CMK (cell line): Measurements from ENCODE around the gene REC114.
"Not testable (repeated sequence)": the region's sequence is repeated elsewhere in the genome, so short reads cannot be mapped to it uniquely, and the experiment has no call there.

ENCODE experiments used
- DNase-seq: peaks from one replicate; pipeline ENCODE4 v3.0.0-alpha.2; 2010; ENCODE audit warnings: low read depth

REC114 gene

DNA sequence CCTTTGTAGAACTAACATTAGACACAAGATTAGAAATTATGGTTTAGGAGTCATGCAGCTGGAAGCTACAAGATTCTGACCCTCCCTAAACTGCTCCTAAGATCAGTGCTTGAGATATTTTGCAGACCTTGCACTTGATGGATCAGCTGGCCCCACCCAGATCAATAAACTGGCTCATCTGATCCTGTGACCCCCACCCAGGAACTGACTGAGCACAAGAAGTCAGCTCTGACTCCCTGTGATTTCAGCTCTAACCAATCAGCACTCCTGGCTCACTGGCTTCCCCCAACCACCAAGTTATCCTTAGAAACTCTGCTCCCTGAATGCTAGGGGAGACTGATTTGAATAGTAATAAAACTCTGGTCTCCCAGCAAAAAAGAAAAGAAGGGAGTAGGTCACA lies 134.6 kb downstream of the REC114 start:
- DNase-seq = not testable (repeated sequence)

DNA sequence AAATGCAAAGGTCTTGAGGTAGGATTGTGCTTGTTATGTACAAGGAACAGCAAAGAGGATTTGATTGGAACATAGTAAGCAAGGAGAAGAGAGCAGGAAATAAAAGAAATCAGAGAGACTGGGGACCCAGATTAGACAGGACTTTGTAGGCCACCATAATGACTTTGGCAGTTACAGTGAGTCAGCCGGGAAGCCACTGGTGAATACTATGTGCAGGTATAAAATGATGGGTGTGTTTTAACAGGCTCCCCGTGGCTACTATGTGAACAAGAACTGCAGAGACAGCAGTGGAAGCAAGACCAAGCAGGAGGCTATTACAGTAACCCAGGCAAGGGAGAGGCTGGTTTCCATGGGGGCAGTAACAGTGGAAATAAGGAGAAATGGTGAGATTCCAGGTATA lies 135.1 kb downstream of the REC114 start:
- DNase-seq = no peak

DNA sequence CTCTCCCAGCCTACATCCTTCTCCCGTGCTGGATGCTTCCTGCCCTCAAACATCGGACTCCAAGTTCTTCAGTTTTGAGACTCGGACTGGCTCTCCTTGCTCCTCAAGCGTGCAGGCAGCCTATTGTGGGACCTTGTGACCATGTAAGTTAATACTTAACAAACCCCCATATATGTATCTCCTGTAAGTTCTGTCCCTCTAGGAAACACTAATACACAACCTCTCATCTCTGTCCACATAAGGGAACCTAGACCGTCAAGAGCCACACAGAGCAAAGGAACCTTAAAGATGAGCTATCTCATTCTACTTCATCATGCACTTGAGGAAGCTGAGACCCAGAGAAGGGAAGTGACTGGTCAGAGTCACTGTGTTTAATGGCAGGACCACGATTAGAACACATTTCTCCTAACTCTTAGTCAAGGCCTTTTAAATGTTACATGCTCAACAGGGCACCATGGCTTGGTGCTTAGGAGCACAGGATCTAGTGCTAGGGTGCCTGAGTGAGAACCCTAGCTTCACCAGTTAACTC lies 140.0 kb downstream of the REC114 start:
- DNase-seq = no peak

DNA sequence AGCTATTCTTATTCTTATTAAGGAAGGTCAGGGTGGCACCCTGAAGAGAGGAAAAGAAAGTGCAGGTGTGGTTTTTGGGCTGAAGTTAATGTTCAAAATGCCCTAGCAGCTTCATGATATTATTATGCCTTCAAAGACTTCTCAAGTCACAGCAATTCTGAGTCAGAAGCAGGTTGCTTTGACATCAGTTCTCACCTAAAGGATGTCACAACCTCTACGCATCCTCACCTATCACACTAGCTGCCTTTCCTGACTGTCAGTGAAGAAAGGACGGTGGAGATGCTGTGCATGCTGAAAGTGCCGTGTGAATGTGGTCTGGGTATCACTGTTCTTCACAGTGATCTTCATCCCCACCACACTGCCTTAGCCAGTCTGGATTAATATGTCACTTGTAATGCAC lies 140.6 kb downstream of the REC114 start:
- no peak for DNase-seq

DNA sequence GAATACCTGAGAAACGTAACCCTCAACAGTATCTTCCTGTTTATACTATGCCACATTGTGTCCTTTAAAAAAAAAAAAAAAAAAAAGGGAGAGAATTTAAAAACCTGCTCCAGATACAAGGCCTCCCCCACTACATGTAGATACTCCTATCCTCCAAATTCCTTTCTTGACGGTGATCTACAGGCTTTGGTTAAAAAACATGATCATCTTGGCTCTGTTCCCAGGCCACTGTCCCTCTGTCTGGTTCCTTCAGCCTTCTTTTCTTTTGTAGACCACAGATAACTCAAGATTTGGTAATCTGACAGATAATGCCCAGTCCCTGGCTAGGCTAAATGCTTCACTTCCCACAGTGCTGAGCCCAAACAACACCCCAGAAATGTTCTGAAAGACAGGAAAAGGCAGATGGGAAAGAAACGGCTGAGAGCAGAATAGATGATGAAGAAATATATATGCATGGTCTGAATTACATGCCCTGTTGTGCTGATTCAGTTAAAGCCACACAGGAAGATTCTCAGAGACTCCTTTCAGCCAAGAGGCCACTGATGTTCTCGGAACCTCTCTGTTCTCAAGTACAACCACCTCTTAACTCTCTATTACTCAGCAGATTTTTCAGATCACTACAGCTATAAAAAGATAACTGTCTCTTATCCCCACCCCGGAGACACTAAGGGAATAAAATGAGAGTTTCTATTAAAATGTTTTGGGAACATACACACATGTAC lies 141.9 kb downstream of the REC114 start:
- DNase-seq = no peak

DNA sequence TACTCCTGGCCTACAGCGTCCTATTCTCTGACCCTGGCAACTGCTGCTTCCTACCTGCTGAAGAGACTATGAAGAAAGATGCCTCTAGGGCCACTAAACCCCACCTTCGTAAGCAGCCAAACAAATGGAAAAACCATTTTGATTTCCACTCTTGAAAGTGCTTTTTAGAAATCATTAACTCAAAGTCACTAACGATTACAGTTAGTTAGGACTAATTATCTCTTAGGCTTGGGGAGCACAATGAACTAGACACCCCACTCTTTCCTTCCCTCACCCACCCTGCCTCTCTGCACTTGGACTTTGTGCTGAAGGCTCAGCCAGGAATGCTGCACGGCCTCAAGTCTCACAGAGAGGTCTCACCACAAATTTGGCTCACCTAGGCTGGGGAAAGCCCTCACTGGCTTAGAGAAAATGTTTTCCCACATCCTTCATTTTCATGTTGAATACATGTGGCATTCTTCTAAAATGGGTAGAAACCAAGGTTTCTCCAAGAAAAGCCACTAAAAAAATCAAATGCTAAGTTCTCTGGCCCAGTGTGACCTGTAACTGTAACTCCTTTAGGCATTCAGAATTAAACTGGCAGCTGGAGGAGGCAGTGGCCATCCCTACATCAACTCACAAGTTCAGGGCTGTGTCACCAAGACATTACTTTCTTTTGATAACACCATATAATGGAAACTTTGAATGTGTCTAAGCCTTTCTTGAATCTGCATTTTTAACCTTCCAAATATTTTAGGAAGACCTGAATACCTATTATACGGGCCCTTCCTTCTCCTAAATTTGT lies 143.1 kb downstream of the REC114 start:
- no peak for DNase-seq

DNA sequence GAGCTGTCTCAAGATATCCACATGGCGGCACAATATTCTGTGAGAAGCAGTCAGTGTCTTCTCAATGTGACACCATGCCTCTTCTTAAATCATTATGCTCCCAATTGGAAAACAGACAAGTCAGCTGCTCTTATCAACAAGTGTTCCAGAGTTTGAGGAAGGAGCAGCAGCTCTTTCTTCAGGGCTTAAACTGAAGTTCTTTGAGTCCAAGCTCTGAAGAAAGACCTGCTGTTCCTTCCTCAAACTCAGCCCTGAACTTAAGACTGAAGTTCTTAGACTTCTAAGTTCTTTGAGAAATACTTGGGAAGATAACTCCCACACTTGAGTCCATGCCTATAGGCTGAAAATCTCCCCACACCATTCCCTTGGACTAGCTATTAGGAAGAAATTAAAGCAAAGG lies 146.8 kb downstream of the REC114 start:
- no peak for DNase-seq

DNA sequence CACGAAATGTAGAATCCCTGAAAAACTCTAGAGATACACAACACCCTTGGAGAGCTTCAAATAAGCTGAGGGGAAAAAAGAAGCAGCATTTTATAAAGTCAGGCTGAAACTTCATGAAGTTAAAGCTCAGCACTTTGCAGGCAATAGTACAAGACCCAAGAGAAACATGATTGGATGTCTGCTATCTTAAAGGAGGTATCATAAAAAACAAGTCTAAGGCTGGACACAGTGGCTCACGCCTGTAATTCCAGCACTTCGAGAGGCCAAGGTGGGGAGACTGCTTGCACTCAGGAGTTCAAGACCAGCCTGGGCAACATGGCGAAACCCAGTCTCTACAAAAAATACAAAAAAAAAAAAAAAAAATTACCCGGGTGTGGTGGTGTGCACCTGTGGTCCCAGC lies 147.3 kb downstream of the REC114 start:
- no peak for DNase-seq

DNA sequence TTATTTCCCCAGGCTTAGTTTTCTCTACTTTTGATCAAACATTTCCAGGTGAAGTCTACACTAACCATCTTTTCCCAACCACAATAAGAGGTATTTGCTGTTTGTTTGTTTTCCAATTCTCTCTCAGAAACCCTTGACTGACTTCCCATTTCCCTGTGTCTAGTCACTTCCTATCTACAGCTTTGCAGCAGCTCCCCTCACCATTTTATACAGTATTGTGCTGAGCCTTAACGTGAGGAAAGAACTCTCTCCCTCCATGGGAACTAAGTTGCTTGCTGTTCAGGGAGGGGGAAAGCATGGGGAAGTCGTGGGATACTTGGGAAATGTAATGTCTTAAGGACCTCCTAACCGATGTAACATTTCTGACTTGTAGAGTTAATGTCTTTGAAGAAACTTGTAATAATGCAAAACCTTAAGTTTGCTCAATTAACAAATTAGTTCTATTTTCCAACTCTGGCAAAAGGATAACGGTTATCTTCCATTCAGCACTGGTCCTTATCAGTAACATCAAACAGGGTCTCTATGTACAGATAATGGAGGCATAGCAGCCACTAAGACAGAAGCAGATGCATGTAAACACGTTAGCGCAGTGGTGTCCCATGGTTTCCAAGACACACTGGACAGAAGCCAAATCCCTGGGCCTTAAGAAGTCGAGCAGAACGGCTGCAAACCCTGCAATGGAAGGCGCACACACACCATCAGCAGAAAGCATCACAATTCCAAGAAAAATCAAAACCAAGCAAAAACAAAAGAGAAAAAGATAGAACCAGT lies 150.5 kb downstream of the REC114 start:
- DNase-seq = no peak

DNA sequence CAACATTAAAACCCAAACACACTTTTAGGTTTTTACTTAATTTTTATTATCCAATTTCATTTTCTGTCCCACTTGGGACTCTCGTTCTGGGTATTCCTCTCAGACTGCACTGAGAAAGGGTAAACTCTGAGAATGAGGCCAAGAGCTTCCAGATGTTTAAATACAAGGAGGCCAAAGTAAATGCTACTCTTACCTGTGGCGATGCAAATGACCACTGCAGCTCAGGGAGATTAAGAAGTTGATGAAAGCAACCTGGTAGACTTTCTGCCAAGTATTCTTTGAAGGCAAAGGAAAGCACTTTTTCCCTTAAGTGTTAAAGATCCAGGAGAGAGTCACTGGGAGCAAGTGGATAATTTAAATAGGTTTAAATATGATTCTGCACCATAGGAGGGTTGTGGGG lies 151.1 kb downstream of the REC114 start:
- no peak for DNase-seq

DNA sequence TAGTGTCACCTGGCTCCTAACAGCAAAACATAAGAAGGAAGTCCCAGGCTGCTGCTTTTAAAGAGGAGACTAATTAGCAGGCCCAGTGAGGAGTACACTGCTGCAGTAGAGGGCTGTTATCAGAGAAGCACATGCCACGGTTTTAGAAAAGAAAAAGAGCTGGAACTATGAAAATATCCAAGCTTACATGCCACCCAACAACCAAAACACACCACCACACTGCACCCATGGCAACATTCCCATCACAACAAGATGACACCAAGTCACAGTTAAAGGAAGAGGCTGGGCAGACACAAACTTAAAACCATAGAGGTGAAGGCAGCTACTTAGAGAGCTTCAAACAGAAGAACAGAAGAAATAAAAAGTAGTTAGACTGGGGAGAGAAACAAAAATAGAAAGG lies 153.2 kb downstream of the REC114 start:
- DNase-seq = no peak

DNA sequence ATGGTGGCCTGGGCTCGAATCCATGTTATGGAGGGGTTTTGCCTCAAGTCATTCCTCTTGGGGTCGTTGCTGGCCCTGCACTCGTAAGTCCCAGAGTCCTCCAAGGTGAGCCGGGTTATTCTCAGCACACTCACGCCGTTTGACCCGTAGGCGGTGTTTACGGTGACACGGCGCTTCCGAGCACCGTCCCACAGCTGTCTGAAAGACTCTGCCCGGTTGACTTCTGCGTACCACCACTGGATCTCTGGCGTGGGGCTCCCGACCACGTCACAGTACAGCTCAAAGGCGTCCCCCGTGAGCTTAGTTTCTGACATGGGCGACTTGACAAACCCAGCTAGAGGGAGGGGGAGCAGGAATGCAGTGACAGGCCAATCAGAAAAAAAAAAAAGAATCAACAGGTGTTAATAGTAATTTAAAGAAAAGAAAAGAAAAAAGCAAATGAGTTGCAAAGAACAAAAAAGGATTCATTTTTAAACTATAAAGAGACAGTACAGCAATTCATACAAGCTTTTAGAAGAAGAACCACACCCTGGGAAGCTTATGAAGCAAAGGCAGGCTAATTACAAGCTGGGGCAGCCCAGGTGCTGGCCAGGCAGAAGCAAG lies 154.2 kb downstream of the REC114 start:
- no peak for DNase-seq

DNA sequence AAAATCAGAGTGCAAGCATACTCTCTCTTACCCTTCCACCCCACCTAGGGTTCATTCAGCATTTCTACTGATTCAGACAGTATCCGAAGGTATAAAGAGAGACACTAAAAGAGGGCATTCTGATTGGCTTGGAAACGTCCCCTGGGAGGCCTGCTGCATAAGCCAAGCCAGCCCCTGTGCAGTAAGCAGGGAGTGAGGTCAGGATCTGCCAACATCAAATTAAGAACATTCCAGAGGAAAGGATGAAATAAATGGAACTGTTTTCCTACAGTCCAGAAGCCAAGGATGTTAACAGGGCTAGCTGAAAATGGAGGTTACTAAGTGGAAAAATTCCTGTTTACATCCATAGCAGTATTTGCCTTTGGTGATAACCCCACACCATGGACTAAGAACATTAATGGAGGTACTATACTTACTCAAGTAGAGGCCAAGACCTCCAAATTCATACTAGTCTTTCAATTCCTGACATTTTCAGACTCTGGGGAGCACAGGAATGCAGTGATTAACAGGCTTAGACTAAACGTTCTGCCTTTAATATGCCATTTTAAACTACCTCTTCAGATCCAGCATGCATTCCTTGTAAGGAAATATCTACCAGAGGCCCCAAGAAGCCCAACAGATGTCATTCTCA lies 155.7 kb downstream of the REC114 start:
- DNase-seq = no peak

DNA sequence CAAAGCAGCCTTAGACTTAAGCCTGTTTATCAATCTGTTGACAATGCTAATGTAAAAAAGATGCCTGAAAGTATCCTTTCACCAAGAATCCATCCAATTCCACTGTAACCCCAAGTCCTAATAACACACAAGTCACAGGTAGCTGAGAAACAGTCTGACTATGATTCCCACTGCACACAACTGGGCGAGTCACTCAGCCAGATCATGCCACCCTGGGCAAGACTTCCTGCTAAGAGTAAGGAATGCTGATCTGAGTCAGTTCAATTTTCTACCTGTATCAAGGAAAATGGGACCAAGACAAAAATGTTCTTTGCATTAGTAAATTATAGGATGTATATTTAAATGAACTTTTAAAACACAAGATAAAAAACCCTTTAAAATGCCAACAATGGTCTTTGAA lies 157.0 kb downstream of the REC114 start:
- no peak for DNase-seq

DNA sequence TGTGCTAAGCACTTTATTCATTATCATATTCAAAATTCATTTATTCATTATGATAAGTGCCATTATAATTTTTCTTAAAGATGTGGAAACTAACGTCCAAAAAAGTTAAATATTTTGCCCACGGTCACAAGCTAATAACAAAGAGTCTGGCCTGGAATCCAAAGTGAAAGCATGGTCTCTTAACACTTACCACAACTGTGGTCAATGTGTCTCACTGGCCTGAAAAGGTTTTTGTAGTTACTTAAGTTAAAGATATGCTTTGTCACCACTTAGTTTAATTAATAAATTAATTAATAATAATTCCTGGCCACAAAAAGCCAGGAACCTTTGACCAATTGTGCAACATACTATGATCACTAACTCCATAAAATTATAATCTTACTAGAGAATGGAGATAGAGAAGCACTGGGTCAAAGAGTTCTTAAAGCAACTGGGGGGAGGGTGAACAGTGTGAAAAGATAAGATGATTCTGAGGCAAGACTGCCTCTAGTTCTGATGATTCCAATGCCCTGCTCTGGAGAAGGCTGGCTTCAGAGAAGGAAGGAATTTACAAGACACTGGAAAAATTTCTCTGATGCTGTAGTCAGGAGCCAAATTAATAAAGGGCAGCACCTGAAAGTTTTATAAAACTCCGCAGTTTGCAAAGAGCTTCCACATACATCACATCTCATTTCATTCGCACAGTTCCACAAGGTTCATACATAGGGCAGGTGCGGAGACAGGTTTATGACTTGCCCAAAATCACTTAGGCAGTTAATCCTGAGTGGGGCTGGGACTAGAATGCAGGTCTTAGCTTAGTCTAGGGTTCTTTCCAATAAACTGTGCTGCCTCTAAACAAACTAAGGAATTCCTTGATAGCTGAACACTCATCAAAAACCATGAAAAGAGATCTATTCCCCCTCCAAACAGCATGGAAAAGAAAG lies 157.7 kb downstream of the REC114 start:
- no peak for DNase-seq

DNA sequence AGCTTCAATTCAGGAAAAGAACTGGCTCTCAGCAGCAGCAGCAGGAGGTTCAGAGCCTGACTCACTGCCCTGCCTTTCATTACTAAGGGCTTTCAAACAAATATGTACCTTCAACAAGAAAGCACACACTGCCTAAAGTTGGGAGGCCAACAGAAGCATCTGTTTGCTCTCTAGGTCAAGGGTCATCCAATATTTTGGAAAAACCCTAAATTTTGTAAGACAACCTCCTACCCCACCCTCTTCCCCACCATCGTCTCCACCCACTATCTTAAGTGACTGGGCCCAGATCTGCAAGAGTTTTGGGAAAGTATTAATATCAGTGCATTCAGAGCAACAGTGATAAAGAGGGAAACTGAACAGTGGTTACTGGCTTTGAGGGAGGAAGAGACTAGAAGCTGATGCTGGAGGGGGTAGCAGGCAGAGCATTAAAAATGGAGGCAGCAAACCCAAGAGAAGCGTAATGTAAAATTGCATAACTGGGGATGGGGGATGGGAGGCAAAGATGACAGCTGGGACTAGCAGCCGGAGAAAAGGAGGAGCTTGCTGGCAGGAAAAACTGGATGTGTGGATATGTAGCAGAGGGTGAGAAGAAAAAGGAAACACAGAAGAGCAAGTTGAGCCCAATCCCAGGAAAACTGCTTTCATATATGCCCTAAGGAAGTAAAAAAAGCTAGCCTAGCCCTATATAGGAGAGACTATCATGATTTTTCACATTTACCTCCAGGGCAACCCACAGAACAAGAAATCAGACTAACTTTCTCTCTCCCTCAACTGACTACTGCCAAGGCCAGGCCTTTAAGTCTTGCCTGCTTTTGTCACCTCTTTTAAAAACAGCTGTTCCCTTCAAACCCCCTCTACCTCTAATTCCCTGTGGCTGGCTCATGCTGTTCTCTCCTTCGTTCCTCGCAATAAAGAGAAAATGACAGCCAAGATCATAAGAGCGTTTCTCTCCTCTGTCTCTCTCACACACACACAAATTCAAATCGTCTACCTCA lies 158.8 kb downstream of the REC114 start:
- DNase-seq = no peak

DNA sequence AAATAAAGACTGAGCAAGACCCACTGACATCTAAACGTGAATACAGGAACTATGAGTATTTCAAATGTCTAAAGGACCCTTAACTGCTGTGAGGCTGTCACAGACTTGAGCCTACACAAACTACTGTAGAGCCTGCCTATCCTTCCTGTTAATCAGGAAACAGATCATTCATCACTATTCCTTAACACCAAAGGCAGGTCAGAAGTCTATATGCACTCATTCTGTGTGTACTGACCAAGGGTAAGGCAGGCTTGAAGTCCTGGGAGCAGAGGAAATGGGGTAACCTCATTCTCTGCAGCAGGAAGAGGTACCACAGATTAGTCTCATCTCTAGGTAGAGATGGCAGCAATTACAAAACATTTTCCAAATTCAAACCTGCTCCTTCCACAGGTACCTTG lies 159.5 kb downstream of the REC114 start:
- no peak for DNase-seq

DNA sequence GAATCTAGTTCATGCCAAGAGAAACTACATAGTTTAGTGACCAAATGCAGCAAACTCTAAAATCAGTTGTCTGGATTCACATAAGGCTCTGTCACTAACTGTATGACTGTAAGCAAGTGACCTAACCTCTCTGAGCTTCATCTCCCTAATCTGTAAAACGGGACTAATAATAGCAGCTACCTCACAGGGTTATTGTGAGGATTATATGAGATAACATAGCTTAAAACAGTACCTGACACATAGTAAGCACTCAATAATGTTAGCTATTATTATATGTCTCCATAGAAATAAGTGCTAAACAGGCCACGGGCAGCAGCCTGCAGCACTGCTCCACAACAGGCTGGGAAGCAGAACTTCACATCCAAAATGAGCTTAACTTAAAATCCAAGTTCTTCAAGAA lies 160.0 kb downstream of the REC114 start:
- DNase-seq = no peak

DNA sequence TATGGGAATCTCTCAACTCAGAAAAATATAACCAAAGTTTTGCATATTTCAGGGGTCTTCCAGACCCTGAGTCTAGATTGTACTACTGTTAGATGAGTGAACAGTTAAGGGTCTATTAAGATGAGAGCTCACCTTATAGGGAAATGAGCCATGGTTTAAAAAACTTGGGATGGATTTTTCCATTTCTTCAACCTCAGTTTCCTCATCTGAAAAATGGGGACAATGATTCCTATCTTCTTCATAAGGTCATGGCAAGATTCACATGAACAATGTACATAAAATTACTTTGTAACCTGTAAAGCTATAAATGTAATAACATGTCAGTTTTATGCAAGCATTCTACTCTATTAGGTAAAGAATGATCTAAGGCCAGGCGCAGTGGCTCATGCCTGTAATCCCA lies 161.5 kb downstream of the REC114 start:
- DNase-seq = no peak
